Measurements from ENCODE around the gene MMP15.

MMP15 gene

DNA sequence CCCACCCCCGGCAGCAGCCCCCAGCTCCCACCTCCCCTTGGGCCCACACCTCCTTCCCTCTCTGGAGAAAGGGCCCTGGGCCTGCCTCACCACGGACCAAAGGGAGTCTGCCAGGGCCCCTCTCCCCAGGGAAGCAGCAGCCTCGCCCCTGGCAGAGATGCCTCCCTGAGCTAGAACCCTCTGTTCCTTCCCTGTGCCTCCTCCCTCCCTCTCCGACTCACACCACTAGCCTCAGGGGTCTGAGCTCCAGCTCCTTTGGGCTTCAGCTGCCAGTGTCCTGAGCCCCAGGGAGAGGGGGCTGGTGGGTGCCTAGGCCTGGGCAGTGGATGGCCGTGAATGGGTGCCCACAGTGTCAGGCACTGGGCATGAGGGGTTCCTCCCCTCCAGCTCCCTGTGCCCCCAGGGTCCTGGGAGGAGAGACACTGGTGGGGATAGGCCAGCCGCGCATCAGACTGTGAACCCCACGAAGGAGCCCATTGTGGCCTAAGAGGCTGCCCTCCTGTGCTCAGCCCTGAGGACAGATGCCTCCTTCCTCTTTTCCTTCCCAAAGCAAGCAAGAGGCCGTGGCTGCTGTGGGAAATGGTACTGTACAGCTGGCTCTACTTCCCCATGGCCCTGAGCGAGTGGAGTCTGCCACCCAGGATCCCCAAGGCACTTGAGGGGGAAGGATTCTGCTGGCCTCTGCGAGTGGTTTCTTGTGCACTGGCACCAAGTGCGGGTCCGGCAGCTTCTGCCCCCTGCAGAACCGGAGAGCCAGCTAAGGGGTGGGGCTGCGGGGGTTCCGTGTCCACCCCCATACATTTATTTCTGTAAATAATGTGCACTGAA, 20.7 kb downstream of the MMP15 start:
- peaks cover 31% of the 10 kb centered on the region for H3K4me1 ChIP-seq
- H3K27ac ChIP-seq: peak overlapping the region; percentile 44; the same call in 1 of the 2 replicates
- H3K4me3 ChIP-seq: no peak overlapping the region
- no peak overlapping the region for H3K9ac ChIP-seq
- H3K9me3 ChIP-seq: no peaks in the 10 kb centered on the region
- no peaks in the 10 kb centered on the region for H3K27me3 ChIP-seq
- H3K4me2 ChIP-seq: peak overlapping the region; percentile 39
- H4K20me1 ChIP-seq: no peaks in the 10 kb centered on the region
- TF ChIP-seq Cebpa-rat (IDR thresholded peaks at IDR 0.05): no peak
- no peaks in the 10 kb centered on the region for H3K36me3 ChIP-seq

DNA sequence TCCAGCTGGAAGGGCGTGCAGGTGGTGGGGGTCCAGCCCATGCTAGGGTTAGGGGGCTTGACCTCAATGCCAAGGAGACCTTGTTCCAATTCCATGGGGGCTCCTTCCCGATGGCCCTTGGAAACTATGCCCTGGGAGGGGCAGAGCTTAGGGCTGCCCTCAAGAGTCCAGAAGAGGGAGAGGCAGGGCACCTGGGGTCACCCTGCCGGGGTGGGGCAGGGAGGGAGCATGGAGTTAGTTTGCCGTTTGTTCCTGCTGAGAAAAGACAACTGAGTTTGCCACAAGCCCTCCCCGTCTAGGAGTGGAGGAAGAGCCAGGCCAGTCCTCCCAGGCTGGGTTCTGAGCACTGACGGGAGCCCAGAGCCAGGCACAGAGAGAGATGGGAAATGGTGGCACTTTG, 21.4 kb downstream of the MMP15 start:
- Histone ChIP-seq H3K4me2 (no peak overlapping the region), H3K27ac (no peak overlapping the region), H3K9ac (no peak overlapping the region), H3K4me3 (no peak overlapping the region), H3K4me1 (peaks cover 27% of the 10 kb centered on the region), H4K20me1 (no peaks in the 10 kb centered on the region), H3K36me3 (no peaks in the 10 kb centered on the region), H3K9me3 (no peaks in the 10 kb centered on the region), H3K27me3 (no peaks in the 10 kb centered on the region)
- TF ChIP-seq Cebpa-rat (IDR thresholded peaks at IDR 0.05): no peak

DNA sequence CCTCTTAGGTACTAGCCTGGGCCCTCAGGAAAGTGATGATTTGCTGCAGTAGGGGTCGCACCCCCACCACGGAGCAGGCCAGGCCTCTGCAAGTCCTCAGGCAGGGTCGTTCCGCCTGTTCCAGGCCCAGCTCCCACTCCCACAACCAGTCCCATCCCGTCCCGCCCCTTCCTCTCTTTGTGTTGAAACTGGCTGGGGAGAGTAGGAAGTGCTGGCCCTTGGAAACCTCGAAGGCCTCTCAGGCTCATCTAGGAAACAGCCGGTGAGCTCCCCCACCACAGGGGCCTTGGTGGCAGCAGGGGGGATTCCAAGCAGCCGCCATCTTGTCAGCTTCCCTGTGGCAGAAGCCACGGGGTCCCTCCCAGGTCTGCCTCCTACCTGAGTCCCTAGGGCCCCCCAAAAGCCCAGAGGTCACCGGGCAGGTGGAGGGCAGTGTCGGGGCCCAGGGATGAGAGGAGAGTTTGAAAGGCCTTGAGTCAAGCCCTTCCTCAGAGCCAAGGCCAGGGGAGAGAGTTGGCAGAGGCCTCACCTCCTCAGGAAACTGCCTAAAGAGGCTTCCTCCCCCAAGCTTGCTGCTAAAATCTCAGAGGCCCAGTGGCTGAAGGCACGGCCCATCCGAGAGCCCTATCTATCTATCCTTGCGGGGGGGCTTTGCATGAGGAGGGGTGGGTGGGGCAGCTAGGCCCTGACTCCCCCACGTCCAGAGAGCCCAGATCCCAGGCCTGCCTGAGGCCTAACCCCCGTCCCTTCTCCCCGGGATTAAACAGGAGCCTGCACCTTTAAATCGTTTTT, 22.2 kb downstream of the MMP15 start:
- H3K36me3 ChIP-seq: no peaks in the 10 kb centered on the region
- no peak overlapping the region for H3K4me2 ChIP-seq
- H3K27ac ChIP-seq: no peak overlapping the region
- no peak overlapping the region for H3K4me3 ChIP-seq
- H3K9ac ChIP-seq: no peak overlapping the region
- H3K4me1 ChIP-seq: peaks cover 29% of the 10 kb centered on the region
- H4K20me1 ChIP-seq: no peaks in the 10 kb centered on the region
- no peak for TF ChIP-seq Cebpa-rat (IDR thresholded peaks at IDR 0.05)
- no peaks in the 10 kb centered on the region for H3K27me3 ChIP-seq
- H3K9me3 ChIP-seq: no peaks in the 10 kb centered on the region

DNA sequence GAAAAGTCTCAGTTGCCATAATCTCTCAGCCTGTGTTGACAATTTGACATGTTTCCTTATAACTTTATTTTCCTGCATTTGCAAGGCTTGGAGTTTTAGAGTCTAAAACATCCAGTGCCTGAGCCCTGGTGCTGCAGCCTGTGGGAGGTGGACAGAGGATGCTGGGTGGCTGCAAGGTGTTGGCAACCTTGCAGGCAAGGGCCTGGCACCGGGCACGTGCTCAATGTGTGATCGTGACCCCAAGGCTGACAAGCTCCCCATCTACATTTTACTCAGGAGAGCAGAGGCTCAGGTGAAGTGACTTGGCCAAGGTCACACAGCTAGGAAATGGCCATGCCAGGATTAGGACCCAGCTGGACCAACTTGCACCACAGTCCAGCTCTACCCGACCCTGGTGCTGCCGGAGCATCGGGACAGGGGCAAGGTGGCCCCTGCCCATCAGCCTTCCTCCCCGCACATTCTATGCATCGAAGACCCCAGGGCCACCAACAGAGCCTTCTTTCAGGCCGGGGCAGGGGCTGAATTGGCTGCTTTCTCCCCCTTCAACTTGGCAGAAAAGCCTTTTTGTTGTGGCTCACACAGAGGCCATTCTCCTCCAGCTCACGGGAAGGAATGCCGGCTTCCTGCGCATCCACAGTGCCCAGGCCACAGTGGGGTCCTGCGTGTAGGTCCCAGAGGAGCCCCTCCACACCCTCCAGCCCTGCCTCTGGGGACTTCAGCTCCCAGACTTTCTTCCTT, 23.1 kb downstream of the MMP15 start:
- Histone ChIP-seq H3K9me3 (no peaks in the 10 kb centered on the region), H4K20me1 (no peaks in the 10 kb centered on the region), H3K27ac (no peak overlapping the region), H3K36me3 (no peaks in the 10 kb centered on the region), H3K9ac (no peak overlapping the region), H3K27me3 (no peaks in the 10 kb centered on the region), H3K4me2 (no peak overlapping the region), H3K4me1 (peaks cover 35% of the 10 kb centered on the region), H3K4me3 (no peak overlapping the region)
- no peak for TF ChIP-seq Cebpa-rat (IDR thresholded peaks at IDR 0.05)

DNA sequence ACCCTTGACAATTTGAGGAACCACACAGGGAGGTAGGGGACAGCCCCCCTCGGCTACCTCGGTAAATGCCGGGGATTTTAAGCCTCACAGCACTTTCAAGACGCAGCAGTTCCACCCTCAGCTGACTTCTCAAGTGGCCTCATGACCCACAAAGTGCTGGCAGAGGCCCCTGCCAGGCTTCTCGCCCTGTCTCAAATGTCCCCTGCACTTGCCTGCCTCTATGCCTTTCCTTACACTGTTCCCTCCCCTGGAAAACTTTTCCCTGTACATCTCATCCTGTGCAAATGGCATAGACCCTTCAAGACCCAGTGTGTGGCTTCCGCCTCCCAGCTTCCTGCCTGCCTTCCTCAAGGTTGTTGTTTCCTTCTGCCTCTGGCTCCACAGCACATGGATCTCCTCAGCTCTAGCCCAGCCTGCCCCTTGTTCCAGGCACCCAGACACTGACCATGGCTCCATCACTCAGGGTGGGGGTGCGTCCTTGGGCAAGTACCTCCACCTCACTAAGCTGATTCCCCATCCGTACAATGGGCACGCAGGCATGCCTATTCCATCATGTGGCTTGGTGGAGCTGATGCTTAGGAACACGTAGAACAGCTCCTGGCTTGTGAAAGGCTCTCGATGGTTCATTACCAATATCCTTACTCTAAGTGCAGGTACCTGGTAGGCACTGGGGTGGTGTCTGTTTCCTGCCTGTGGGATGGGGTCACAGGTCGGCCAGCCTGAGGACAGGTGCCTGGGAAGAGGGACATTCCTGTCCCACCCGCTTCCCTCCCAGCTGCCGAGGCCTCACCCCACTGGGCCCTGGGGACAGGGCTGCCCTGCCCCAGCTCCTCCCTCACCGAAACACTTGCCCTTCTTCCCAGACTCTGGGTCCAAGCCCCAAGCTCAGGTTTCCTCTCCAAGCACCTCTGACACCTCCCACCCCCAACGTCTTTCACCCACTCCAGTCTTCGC, 24.0 kb downstream of the MMP15 start:
- Histone ChIP-seq H3K4me2 (peak overlapping the region; percentile 52), H3K9me3 (no peaks in the 10 kb centered on the region), H3K27me3 (no peaks in the 10 kb centered on the region), H3K36me3 (no peaks in the 10 kb centered on the region), H4K20me1 (no peaks in the 10 kb centered on the region), H3K27ac (no peak overlapping the region), H3K4me1 (peaks cover 35% of the 10 kb centered on the region), H3K9ac (no peak overlapping the region), H3K4me3 (no peak overlapping the region)
- no peak for TF ChIP-seq Cebpa-rat (IDR thresholded peaks at IDR 0.05)

DNA sequence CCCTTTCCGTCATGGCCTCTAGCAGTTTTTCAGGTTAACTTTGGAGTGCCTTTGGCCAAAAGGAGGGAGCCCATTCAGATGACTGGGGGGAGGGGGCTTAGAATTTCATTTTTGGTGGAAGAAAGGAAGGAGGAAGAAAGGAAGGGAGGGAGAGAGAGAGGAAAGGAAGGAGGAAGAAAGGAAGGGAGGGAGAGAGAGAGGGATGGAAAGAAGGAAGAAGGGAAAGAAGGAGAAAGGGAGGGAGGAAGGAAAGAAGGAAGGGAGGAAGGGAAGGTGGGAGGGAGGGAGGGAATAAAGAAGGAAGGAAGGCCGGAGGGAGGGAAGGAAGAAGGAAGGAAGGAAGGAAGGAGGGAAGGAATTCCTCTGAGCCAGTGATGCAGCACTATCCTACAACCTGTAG, 25.7 kb downstream of the MMP15 start:
- H3K9ac ChIP-seq: no peak overlapping the region
- no peak overlapping the region for H3K27ac ChIP-seq
- peaks cover 31% of the 10 kb centered on the region for H3K4me1 ChIP-seq
- no peaks in the 10 kb centered on the region for H3K9me3 ChIP-seq
- no peaks in the 10 kb centered on the region for H3K36me3 ChIP-seq
- no peaks in the 10 kb centered on the region for H3K27me3 ChIP-seq
- no peak for TF ChIP-seq Cebpa-rat (IDR thresholded peaks at IDR 0.05)
- H3K4me2 ChIP-seq: no peak overlapping the region
- H3K4me3 ChIP-seq: no peak overlapping the region
- H4K20me1 ChIP-seq: no peaks in the 10 kb centered on the region

DNA sequence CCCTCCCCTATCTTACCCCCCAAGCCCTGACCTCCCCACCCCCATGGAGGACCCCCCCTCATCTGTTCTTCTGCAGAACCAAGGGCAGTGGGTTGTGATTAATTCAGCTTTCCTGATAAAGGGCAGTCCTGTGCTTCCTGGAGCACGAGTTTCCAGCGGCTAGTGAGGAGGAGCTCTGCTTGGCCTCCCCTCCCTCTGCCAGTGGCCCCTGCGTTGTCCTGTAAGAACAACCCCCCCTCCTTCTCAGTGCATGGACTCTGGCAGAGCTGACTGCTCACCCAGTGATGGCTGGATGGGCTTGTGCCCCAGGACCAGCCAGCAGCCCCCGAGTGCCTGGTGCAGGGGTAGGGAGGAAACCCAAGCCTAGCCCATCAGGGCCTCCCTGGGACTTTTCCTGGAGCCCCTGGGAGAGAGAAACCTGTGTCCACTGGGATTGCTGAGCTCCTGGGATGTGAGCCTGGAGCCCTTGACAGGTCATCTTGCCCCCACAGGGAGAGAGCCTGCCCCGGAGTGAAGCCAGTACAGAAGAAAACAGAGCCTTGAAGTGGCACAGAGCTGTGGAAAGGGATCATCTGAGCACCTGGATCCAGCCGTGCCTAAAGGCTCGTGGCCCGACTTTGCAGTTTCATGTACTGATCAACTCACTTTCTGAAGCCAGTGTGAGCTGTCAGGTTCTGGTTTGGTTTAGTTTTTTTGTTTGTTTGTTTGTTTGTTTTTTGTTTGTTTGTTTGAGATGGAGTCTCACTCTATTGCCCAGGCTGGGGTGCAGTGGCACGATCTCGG, 26.5 kb downstream of the MMP15 start:
- H3K4me2 ChIP-seq: no peak overlapping the region
- H3K9ac ChIP-seq: no peak overlapping the region
- H3K9me3 ChIP-seq: no peaks in the 10 kb centered on the region
- H3K4me3 ChIP-seq: no peak overlapping the region
- no peak overlapping the region for H3K27ac ChIP-seq
- H3K27me3 ChIP-seq: no peaks in the 10 kb centered on the region
- H4K20me1 ChIP-seq: no peaks in the 10 kb centered on the region
- no peak for TF ChIP-seq Cebpa-rat (IDR thresholded peaks at IDR 0.05)
- no peaks in the 10 kb centered on the region for H3K36me3 ChIP-seq
- H3K4me1 ChIP-seq: peaks cover 26% of the 10 kb centered on the region

DNA sequence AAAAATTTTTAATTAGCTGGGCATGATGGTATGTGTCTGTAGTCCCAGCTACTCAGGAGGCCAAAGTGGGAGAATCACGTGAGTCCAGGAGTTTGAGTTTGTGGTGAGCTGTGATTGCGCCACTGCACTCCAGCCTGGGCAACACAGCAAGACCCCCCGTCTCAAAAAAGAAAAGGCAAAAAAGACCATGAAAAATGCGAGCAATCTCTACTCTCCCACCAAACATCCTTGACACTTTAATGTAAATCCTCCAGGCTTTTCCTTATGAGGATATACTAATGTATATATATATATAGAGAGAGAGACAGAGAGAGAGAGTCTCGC, 28.1 kb downstream of the MMP15 start:
- Histone ChIP-seq H3K4me2 (no peak overlapping the region), H3K4me1 (peaks cover 26% of the 10 kb centered on the region), H4K20me1 (no peaks in the 10 kb centered on the region), H3K27ac (no peak overlapping the region), H3K36me3 (no peaks in the 10 kb centered on the region), H3K9me3 (no peaks in the 10 kb centered on the region), H3K4me3 (no peak overlapping the region), H3K9ac (no peak overlapping the region), H3K27me3 (no peaks in the 10 kb centered on the region)
- no peak for TF ChIP-seq Cebpa-rat (IDR thresholded peaks at IDR 0.05)

Data from BLaER1 (cell line).